Prostate gland (tissue), 2 donors: ENCODE results near the gene ACVR2A. TPM values are rescaled to one million over a fixed set of nuclear protein-coding genes. Genes with fewer than 3 reads are reported as not detected.
A peak's percentile ranks its signal among the peaks of the same experiment; 100 is the strongest.

ENCODE experiments used
- DNase-seq: peaks from one replicate; pipeline ENCODE4 v3.0.0-alpha.2; 2019; ENCODE audit warnings: low spot score
- H3K27ac ChIP-seq, 2 donors: fragments of 200-600 bp; sonication (generic); 2 replicates each; pipeline ENCODE4 v1.5.1; 2017 to 2019
- H3K27me3 ChIP-seq: fragments of 200-600 bp; sonication (generic); replicated peaks from 2 replicates; pipeline ENCODE4 v1.5.1; 2019; ENCODE audit not compliant: insufficient read depth
- H3K36me3 ChIP-seq, 2 donors: fragments of 200-600 bp; sonication (generic); 1 replicate in 1 of 2; 2 replicates in 1 of 2; pipeline versions ENCODE4 v1.5.1 to v1.8.1; 2017 to 2019
- H3K4me1 ChIP-seq: fragments of 200-600 bp; sonication (generic); replicated peaks from 2 replicates; pipeline ENCODE4 v1.5.1; 2019
- H3K4me3 ChIP-seq, 2 donors: fragments of 200-600 bp; sonication (generic); 2 replicates each; pipeline ENCODE4 v1.5.1; 2017 to 2019
- H3K9me3 ChIP-seq: fragments of 200-600 bp; sonication (generic); 2 replicates; pipeline ENCODE4 v1.5.1; 2017
- POLR2A ChIP-seq: fragments of 450-650 bp; IDR thresholded peaks from one replicate; pipeline ENCODE4 v1.6.1; 2016; ENCODE audit warnings: antibody characterized with exemption, mild to moderate bottlenecking
- POLR2AphosphoS5 ChIP-seq: sonication (generic); formaldehyde crosslinking; IDR thresholded peaks from one replicate; pipeline ENCODE4 v1.6.1; 2017; ENCODE audit warnings: antibody characterized with exemption
- WGBS: methylation state at CpG from one replicate; pipeline ENCODE4 v1.1.5; 2018; 5-methylcytosine and 5-hydroxymethylcytosine counted together
- intact Hi-C: fragments of 100-400 bp; cut with DNase I; formaldehyde crosslinking; loops from one replicate; pipeline ENCODE4 v1.14.2; 2022
- total RNA-seq, 2 donors: library from RNA; depleted of rRNA; stranded (reverse); fragments of >200 nt; gene quantifications; one replicate each; pipeline ENCODE4 v1.1.0, GENCODE V29; 2016
- TF ChIP-seq, protein P1 (sequence below), 4 experiments: fragments of 200-600 bp in 2 of 4; fragments of 450-650 bp in 2 of 4; sonication (generic) in 2 of 4; IDR thresholded peaks; 1 replicate in 3 of 4; 2 replicates in 1 of 4; pipeline ENCODE4 v1.5.1; 2016 to 2019; ENCODE audit warnings: antibody characterized with exemption in 4 of 4, mild to moderate bottlenecking in 2 of 4, moderate library complexity in 2 of 4

ACVR2A gene
- total RNA-seq, 2 donors from 2014 or later, result 18.3 to 25.8 TPM

DNA sequence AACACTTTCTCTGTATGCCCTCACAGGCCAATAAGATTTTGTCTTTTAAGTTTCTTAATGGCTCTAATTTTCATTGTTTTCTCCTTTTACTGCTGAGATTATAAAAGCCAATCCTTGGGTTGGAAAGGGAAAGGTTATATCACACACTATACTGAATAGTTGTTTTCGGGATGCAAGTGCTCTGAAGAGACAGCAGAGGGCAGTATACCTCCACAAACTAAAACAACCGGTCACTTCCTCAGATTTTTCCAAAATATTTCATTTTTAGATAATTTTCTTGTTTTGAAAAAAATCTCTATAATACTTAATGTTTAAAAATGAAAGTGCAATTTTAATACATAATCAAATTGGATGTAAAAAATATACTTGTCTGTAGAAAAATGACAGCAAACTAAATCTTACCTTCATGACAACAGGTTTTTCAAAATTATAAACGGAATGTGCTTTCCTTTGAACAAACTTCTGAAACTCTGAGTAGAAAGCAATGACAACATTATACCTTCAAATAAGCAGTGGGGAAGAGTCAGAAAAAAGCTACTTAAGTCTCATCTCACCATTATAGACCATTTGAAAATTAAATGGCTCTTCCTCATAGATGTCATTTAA, 93.0 kb downstream of the ACVR2A start:
- H3K9me3 ChIP-seq, result no peaks in the 10 kb centered on the region
- H3K27me3 ChIP-seq, result no peaks in the 10 kb centered on the region
- no peaks in the 10 kb centered on the region for H3K4me1 ChIP-seq
- WGBS, result 38% methylated on average over 3 of the region's 3 CpGs
- TF ChIP-seq, protein P1, sequence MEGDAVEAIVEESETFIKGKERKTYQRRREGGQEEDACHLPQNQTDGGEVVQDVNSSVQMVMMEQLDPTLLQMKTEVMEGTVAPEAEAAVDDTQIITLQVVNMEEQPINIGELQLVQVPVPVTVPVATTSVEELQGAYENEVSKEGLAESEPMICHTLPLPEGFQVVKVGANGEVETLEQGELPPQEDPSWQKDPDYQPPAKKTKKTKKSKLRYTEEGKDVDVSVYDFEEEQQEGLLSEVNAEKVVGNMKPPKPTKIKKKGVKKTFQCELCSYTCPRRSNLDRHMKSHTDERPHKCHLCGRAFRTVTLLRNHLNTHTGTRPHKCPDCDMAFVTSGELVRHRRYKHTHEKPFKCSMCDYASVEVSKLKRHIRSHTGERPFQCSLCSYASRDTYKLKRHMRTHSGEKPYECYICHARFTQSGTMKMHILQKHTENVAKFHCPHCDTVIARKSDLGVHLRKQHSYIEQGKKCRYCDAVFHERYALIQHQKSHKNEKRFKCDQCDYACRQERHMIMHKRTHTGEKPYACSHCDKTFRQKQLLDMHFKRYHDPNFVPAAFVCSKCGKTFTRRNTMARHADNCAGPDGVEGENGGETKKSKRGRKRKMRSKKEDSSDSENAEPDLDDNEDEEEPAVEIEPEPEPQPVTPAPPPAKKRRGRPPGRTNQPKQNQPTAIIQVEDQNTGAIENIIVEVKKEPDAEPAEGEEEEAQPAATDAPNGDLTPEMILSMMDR (IDR thresholded peaks at IDR 0.05), result peak; percentile 44 to 82 (median 78)
- TF ChIP-seq POLR2A (no peak), POLR2AphosphoS5 (no peak)
- DNase-seq, result no peak
- no peaks in the 10 kb centered on the region for H3K36me3 ChIP-seq
- no peak overlapping the region for H3K4me3 ChIP-seq
- intact Hi-C loops, result loop anchor here (5.0 to 10.0 kb wide), 2 partner anchors 577 to 1049 kb away; no protein-coding TSS in a partner anchor
- no peak overlapping the region for H3K27ac ChIP-seq

DNA sequence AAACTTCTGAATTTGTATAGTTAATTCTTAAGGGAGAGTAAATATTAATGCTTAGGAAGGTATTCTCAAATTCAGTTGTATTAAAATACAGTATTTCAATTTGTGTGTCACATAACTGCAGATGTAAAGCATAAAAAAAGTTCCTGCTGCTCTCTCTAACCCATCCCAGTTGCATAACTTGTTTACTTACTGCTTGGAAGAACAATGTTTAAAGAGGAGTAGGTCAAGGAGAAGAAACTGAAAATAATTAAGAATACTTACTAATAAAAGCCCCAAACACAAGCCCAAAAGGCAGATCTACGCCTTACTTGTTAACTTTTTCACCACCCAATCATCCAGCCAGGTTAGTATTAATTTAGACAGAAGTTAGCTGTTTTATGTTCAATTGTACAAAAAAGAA, 94.5 kb downstream of the ACVR2A start:
- WGBS, result 97% methylated on average over 1 of the region's 1 CpG
- Histone ChIP-seq H3K4me1 (no peaks in the 10 kb centered on the region), H3K27ac (no peak overlapping the region), H3K4me3 (no peak overlapping the region), H3K36me3 (no peaks in the 10 kb centered on the region), H3K27me3 (no peaks in the 10 kb centered on the region), H3K9me3 (no peaks in the 10 kb centered on the region)
- TF ChIP-seq POLR2A, result no peak
- TF ChIP-seq POLR2AphosphoS5, result no peak
- TF ChIP-seq, protein P1 (IDR thresholded peaks at IDR 0.05), result no peak
- no peak for DNase-seq
- intact Hi-C loops, result loop anchor here (5.0 to 10.0 kb wide), 2 partner anchors 575 to 1048 kb away; no protein-coding TSS in a partner anchor

DNA sequence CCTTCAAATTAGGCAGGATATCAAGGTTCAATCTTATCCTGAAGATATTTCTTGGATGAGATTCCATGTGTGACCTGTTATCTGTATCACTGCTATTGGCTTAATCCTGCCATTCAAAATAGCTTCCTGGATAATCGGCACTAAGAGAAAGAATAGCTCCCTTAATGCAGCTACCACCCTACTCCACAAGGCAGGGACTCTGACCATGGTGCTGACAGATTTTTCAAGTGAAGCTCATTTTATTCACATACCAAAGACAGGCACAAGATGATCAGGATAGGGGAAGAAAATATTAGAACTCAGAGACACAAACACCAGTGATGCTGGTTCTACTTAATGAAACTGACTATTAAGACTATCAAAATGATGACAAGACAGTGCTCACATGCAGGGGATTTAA, 100.8 kb downstream of the ACVR2A start:
- intact Hi-C loops, result no loop called here
- DNase-seq, result no peak
- 38% methylated on average over 1 of the region's 1 CpG for WGBS
- Histone ChIP-seq H3K27me3 (no peaks in the 10 kb centered on the region), H3K36me3 (no peaks in the 10 kb centered on the region), H3K9me3 (no peaks in the 10 kb centered on the region), H3K4me3 (no peak overlapping the region), H3K4me1 (no peaks in the 10 kb centered on the region), H3K27ac (no peak overlapping the region)
- TF ChIP-seq POLR2AphosphoS5, result no peak
- TF ChIP-seq, protein P1 (IDR thresholded peaks at IDR 0.05), result no peak
- TF ChIP-seq POLR2A, result no peak

DNA sequence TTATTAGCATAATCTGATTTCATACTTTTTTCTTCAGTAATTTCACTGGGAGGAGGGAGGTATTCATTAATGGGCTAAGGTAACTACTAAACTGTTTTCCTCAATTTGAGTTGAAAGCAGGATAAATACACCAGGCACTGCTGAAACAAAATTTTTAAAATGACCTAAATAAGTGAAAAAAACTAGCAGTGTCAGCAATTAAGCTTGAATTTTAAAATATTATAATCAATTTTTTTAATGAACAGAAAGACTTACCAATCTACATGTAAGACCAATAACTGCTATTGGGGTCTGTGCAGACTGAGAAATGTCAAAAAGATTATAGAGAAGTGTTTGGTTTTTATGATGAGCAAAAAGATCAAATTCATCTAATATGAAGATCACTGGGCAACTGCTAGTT, 107.3 kb downstream of the ACVR2A start:
- intact Hi-C loops, result no loop called here

More for the DNA sequence above, 107.3 kb downstream of the ACVR2A start:
- Histone ChIP-seq H3K9me3 (no peaks in the 10 kb centered on the region), H3K27ac (no peak overlapping the region), H3K36me3 (no peaks in the 10 kb centered on the region), H3K4me3 (no peak overlapping the region), H3K27me3 (no peaks in the 10 kb centered on the region), H3K4me1 (no peaks in the 10 kb centered on the region)
- TF ChIP-seq POLR2AphosphoS5, result no peak
- TF ChIP-seq, protein P1 (IDR thresholded peaks at IDR 0.05), result no peak
- no peak for TF ChIP-seq POLR2A
- DNase-seq, result no peak
